NCI-H2227 (cell line): ENCODE data around the gene KRTAP10-5.
"Not testable (repeated sequence)": the region's sequence is repeated elsewhere in the genome, so short reads cannot be mapped to it uniquely, and the experiment has no call there.

Source experiments
- DNase-seq: peaks from one replicate; lab custom pipeline; 2025; ENCODE audit not compliant: unreplicated experiment; lab: John Stamatoyannopoulos, UW

Gene KRTAP10-5

DNA sequence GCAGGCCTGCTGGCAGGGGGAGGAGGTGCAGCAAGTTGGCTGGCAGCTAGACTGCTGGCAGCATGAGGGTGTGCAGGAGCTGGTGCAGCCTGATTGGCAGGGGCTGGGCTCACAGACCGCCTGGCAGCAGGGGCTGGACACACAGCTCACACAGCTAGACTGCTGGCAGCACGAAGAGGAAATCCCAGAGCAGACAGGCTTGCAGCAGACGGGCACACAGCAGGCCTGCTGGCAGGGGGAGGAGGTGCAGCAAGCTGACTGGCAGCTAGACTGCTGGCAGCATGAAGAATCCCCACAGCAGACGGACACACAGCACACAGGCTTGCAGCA is 11.4 kb upstream of the KRTAP10-5 start:
- not testable (repeated sequence) for DNase-seq

DNA sequence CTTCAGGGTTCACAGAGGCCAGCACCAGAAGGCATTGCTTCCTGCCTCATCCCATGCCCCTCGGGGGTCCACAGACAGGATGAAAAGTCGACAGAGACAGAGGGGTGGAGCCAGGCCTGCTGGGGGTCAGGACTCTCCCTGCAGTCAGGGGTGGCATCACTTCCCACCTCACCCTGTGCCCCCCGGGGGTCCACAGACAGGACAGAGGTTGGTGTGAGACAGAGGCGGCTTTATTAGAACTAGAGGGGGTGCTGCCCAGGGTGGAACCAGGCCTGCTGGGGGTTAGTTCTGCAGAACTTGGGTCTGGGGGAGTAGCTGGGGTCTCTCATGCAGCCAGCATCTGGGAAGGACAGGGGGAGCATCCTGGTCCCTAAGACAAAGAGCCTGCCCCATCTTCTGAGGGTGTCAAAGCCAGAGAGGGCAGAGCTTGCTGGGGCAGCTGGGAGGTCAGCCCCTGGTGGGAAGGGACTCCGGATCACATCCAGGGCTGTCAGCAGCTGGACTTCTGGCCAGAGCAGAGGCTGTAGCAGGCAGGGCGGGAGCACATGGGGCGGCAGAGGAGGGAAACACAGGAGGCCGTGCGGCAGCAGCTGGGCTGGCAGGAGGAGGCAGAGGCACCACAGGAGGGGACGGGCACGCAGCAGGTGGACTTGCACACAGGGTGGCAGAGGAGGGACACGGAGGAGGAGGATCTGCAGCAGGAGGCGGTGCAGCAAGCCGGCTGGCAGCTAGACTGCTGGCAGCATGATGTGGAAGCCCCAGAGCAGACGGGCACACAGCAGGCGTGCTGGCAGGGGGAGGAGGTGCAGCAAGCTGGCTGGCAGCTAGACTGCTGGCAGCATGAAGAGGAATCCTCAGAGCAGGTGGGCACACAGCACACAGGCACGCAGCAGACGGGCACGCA is 10.7 kb upstream of the KRTAP10-5 start:
- DNase-seq, result not testable (repeated sequence)

DNA sequence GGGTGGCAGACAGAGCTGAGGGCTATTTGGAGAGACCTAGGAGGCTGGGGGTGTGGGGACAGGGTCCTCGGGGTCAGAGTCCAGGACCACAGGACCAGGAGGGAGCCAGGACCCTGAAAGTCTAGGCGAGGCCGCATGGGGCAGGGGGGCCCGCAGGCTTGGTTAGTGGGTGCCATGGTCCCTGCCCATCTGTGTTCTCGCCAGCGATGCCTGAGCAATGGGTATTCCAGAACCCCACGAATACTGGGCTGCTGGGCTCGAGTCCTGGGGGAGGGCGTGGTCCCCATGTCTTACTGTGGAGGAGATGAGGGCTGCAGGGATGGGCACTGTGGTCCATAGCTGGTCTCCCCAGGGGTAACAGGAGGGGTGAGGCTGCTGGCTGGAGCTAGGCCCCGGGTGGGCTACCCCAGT is 9.9 kb upstream of the KRTAP10-5 start:
- DNase-seq, result no peak

DNA sequence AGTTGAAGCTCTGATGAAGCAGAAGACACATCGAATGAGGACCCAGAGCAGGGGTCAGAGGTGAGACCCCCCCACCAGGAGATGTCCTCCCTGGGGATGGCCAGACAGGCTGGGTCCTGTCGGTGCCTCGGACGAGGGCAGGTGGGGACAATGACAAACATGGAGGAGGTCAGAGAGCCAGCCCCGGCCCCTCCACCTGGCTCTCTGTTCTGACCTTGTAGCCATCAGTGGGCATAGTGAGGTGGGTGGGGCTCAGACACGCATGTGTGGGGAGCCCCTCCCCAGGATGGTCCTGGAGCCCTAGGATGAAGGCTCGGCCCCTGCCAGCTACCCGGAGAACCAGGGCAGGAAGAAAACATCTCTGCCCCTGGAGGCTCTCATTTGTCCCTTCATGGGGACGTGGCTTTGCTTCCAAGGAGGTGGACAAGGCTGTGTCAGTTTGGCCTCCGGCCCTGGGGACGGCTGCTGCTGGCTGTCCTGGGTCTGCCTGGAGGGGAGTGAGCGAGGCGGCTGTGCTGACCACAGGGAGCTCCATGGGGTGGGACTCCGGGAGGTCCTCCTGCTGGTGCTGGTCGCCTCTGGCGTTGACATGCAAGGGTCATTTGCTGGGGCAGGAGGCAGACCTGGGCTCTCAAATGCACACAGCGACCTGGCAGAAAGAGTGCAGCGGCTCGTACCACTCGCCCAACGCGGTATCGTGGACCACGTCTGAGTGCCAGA is 9.3 kb upstream of the KRTAP10-5 start:
- no peak for DNase-seq

DNA sequence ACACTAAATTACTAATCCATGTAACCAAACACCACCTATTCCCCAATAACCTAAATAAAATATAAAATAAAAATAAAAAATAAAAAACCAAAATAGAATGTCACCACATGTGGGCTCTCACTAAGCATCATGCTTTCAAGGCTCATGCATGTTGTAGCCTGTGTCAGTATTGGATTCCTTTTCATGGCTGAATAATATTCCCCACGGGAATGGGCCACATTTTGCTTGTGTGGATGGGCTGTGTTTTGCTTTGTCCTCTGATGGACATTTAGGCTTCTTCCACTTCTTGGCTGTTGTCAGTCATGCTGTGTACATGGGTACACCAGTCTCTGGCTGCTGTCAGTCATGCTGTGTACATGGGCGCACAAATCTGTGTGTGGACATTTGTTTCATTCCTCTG is 8.7 kb upstream of the KRTAP10-5 start:
- DNase-seq, result no peak

DNA sequence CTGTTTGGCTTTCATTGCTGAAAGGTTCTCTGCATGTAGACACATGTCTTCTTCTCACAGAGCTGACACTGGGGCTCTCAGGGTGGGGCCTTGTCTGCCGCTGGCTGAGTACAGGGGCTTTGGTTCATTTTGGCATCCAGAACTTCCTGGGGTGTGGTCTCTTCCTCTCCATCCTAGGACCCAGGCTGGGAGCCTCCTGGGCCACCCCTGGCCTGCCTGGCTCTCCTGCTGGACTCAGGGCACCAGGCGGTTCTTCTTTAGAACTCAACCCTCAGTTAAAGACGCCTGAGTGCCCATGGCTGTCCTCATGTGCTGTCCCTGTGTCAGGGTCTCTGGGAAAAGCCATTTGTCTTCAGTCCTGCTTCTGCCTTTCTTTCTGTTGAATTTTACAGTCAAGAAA is 5.5 kb upstream of the KRTAP10-5 start:
- no peak for DNase-seq

DNA sequence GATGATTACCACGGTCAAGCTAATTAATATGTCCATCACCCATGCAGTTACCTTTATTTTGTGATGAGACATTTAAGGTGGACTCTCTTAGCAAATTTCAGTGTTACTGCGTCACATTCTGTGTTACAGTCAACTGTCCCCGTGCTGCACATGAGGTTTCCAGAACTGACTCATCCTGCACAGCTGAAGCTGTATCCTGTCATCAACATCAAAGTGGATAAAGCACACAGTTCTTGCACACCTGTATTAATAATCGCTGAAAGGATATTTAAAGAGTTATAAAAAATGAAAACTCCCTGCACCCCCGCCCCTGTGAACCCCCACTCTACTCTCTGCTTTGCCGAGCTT is 3.4 kb upstream of the KRTAP10-5 start:
- DNase-seq, result peak; percentile 64

DNA sequence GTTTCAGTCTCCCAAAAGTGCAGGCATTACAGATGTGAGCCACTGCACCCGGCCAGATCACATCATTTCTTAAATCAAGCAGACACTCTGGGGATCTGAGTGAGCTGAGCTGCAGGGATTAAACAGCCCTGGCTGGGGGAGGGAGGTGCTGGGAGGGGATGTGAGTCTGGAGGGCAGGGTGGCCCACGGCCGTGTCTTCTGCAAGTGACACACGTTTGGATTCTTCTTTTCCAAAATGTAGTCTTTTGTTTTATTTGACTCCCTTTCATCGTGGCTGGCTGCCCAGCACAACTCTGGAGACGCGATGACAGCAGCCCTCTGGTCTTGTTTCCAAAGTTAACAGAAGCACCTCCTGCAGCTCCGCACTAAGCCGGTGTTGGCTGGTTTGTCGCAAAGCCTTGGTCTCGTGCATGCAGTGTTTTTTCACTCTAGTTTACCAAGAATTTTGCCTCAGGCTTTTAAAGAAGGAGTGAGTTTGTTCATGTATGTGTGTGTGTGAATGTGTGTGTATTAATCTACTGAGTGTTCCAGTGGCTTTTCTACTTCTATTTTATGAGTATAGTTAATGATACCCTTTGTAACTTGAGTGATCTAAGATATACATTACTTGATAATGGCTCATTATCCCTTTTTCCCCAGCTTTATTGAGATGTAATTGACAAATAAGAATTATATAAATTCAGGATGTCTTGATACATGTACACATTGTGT is 2.8 kb upstream of the KRTAP10-5 start:
- peak; percentile 47 for DNase-seq

DNA sequence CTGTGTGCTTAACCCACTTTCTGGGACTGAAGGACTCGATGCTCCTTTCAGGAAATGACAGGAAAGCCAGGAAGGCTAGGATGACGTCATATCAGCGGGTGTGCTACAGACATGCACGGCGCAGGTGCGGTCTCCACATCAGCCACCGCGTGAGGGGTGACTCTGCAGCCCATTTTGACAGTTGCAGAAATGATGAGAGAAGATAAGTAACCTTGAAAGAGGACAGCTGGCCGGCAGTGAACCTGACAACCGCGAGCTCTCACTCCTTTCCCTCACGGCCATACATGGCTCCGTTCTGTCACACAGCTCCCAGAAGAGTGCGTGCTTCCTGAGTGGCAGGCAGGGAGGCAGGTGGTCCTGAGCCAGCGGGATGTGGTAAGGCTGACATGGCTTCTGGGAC is 1.7 kb upstream of the KRTAP10-5 start:
- peak; percentile 79 for DNase-seq

DNA sequence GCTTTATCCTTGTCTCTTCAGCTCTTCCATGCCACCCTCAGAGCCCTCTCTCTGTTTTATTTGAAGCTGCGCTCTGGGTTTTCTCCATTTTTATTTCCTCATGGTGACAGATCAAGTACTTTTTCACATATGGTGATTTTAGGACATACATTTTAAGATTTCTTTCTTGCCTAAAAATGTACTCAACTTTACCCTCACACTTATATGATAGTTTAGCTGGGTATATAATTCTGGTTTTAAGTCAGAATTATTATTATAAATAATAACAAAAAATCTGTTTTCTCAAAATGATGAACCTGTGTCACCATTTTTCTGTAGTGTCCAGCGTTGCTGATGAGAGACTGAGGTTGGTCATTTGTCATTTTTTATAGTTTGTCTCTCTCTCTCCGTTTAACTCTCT is 754 bp upstream of the KRTAP10-5 start:
- no peak for DNase-seq

DNA sequence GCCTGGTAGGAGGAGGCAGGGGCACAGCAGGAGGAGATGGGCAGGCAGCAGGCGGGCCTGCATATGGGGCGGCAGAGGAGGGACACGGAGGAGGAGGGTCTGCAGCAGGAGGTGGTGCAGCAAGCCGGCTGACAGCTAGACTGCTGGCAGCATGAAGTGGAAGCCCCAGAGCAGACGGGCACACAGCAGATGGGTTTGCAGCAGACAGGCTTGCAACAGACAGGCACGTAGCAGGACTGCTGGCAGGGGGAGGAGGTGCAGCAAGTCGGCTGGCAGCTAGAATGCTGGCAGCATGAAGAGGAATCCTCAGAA is 615 bp downstream of the KRTAP10-5 start:
- no peak for DNase-seq

DNA sequence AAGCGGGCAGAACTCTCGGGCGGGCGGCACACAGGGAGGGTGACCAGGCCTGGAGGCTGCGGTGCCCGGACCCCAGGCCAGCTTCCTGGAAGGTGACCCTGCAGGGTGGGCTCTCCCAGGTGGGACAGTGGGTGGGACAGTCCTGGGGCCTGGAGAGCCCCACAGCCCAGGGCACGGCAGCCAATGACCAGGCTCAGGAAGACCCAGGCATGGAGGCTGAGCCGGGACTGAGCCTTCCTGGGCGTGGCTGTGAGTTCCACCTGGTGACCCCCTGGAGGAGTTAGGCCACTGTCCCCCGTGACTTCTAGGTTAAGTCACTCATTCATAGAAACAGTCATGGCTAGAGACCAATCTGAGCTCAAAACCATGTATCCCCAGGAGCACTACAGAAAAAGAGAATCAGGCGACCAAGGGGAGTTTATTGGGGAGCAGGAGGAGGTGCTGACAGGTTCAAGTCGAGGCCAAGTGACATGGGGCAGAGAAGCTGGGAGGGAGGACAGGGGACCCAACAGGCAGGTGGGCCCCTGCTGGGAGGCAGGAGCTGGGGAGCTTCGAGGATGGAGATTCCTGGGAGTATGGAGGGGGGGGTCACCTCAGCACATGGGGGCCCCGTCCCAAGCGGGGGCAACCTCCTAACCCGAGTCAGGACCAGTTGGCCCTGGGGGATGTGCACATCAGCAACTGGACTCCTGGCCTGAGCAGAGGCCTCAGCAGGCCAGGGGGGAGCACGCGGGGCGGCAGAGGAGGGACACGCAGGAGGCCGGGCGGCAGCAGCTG is 1.2 kb downstream of the KRTAP10-5 start:
- DNase-seq, result no peak

DNA sequence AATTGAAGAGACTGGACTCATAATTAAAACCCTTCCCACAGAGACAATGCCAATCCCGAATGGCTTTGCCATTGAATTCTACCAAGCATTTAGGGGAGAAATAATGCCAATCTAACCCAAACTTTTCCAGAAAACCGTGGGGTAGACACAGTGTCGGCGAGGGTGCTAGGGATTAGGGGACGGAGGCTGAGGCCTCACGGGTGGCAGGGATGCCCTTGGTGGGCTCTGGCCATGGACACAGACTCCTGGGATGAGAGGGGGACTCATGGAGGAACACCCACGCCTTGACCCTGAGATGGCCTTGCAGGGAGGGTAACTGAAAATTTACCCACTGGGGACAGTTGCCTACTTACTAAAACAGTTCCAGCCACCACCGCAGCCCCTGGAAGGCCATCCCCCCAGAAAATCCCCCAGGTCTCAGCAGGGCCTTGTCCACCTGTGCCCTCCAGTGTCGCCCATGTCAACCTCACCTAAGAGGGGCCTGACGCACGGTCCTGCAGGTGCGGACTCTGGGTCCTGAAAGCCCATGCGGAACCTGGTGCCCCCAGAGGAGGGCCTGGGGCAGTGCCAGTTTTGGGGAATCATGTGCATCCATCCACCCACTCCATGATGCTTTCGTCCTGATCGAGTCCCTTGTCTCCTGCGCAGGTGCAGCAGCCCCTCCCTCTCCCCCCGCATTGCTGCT is 1.9 kb downstream of the KRTAP10-5 start:
- DNase-seq, result no peak

DNA sequence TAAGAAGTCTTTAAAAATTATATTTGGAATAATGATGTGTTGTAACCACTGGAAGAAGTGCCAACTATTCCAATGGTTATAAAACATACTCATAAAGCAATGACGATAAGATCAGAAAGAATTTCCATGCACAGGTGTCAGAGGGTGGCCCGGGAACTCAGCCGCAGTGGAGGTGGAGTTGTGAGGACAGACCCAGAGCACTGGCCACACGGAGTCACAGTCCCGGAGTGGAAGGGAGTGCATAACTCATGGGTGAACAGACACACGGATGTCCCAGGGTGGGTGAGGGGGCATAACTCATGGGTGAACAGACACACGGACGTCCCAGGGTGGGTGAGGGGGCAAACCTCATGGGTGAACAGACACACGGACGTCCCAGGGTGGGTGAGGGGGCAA is 4.4 kb downstream of the KRTAP10-5 start:
- no peak for DNase-seq

DNA sequence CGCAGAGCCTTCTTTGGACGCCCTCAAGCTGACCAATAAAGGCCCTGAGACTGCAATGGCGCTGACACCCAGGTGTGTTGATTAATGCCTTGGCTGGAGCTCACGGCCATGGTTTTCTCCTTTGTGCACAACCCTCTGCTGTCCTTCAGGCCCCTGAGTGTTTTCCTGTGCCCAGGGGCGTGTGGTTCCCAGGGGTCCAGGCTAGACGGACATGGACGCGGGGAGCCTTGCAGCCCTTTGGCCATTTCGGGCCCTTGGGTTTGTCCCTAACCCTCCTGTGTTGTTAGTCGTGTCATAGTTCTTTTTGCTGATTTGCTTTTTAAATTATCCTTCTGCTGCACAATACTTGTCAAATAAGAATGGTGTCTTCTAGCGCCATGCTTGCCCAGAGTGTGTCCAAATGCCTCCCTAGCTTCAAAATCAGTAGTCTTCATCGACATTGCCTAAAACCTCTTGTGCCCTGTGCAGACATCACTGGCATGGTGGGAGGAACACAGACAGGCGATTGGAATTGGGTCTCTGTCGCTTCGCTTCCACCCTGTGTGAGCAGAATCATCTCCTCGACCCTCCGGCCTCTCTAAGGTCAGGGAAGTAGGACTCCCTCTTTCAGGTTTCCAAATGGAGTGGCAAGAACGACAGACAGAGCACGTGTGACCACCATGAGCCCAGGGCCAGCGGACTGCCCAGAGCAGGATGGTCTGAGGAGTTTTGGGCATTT is 4.9 kb downstream of the KRTAP10-5 start:
- no peak for DNase-seq

DNA sequence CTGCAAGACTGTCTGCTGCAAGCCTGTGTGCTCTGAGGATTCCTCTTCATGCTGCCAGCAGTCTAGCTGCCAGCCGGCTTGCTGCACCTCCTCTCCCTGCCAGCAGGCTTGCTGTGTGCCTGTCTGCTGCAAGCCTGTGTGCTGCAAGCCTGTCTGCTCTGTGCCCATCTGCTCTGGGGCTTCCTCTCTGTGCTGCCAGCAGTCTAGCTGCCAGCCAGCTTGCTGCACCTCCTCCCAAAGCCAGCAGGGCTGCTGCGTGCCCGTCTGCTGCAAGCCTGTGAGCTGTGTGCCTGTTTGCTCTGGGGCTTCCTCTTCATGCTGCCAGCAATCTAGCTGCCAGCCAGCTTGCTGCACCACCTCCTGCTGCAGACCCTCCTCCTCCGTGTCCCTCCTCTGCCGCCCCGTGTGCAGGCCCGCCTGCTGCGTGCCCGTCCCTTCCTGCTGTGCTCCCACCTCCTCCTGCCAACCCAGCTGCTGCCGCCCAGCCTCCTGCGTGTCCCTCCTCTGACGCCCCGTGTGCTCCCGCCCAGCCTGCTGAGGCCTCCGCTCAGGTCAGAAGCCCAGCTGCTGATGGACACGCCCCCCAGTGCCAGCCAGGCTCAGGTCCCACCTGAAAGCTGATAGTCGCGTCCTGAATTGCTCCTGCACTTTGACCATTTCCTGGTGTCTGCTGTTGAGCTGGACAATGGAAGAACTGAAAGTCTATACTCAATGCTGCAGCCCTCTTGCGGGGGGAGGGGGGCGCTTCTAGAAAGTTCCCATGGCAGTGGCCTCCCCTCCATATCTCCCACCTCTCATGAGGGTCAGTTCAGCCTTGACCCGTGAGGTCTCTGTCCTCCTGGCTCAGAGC is 5.7 kb downstream of the KRTAP10-5 start:
- DNase-seq, result peak; percentile 61

DNA sequence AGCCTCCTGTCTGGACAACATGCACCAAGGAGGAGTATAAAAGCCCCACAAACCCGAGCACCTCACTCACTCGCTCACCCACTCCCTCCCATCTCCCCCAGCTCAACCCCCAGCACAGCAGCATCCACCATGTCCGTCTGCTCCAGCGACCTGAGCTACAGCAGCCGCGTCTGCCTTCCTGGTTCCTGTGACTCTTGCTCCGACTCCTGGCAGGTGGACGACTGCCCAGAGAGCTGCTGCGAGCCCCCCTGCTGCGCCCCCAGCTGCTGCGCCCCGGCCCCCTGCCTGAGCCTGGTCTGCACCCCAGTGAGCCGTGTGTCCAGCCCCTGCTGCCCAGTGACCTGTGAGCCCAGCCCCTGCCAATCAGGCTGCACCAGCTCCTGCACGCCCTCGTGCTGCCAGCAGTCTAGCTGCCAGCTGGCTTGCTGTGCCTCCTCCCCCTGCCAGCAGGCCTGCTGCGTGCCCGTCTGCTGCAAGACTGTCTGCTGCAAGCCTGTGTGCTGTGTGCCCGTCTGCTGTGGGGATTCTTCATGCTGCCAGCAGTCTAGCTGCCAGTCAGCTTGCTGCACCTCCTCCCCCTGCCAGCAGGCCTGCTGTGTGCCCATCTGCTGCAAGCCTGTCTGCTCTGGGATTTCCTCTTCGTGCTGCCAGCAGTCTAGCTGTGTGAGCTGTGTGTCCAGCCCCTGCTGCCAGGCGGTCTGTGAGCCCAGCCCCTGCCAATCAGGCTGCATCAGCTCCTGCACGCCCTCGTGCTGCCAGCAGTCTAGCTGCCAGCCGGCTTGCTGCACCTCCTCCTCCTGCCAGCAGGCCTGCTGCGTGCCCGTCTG is 6.6 kb downstream of the KRTAP10-5 start, which contains the start of gene KRTAP10-4:
KRTAP10-4 (plus strand) TSS at position 100 of the 827 bp plus-strand sequence; CDS start at position 130, 30 bp downstream.
- DNase-seq, result not testable (repeated sequence)

DNA sequence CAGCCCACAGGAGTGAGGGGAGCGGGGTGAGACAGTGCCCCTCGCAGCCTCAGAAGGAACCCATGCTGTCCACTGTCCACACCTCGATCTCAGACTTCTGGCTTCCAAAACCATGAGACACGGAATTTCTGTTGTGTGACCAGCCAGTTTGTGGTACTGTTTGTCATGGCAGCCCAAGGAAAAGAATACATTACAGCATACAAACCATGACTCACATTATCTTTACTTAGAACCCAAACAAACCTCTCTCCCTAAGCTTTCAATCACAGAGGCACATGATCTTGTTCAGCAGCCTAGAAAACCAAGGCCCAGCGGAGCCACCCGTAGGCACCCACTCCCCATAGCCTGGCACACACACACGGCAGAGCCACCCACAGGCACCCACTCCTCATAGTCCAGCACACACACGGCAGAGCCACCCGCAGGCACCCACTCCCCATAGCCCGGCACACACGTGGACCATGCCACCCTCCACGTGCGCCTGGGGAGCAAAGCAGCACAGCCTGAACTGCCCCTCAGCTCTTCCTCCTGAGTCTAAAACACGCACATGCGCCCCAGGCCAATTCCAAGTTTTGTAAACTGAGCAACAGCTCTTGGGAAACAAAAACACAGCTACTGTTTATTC is 7.3 kb downstream of the KRTAP10-5 start:
- no peak for DNase-seq
